ENCODE data around the gene PAQR8. TPM values are rescaled to one million over a fixed set of nuclear protein-coding genes. Genes with fewer than 3 reads are reported as not detected.
A peak's percentile ranks its signal among the peaks of the same experiment; 100 is the strongest.

PAQR8 gene
- total RNA-seq, result 10 to 100 TPM; 12.6 to 33.2 (median 22.3) TPM

GRCh38 chr6:52361945-52362442 is at the start of gene PAQR8:
PAQR8 (plus strand) TSS chr6:52362151; CDS start chr6:52403214, 41,063 bp downstream.
- Histone ChIP-seq H3K4me1 (peaks cover 0 to 54% (median 15%) of the 10 kb centered on the region in 4 donors), H3K36me3 (no peaks in the 10 kb centered on the region), H3K27me3 (no peaks in the 10 kb centered on the region), H3K27ac (peak within 1 kb of the TSS; percentile 67 to 93 (median 92)), H3K4me3 (peak within 1 kb of the TSS; percentile 73 to 88 (median 86)), H3K9me3 (no peaks in the 10 kb centered on the region)
- DNase-seq (ENCODE audit: low spot score in 2 of 2), result peak; percentile 33 to 38
- peak in 1 of 2 donors; percentile 72 for TF ChIP-seq EP300 (IDR thresholded peaks at IDR 0.05)
- TF ChIP-seq, protein P1, sequence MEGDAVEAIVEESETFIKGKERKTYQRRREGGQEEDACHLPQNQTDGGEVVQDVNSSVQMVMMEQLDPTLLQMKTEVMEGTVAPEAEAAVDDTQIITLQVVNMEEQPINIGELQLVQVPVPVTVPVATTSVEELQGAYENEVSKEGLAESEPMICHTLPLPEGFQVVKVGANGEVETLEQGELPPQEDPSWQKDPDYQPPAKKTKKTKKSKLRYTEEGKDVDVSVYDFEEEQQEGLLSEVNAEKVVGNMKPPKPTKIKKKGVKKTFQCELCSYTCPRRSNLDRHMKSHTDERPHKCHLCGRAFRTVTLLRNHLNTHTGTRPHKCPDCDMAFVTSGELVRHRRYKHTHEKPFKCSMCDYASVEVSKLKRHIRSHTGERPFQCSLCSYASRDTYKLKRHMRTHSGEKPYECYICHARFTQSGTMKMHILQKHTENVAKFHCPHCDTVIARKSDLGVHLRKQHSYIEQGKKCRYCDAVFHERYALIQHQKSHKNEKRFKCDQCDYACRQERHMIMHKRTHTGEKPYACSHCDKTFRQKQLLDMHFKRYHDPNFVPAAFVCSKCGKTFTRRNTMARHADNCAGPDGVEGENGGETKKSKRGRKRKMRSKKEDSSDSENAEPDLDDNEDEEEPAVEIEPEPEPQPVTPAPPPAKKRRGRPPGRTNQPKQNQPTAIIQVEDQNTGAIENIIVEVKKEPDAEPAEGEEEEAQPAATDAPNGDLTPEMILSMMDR (IDR thresholded peaks at IDR 0.05), result peak in 2 of 5 experiments; percentile 31 to 32
- peak; percentile 71 to 87 for TF ChIP-seq POLR2A (IDR thresholded peaks at IDR 0.05)
- 0% methylated on average over 7 to 12 of the region's 69 CpGs for whole genome bisulfite sequencing, 2 donors

DNA sequence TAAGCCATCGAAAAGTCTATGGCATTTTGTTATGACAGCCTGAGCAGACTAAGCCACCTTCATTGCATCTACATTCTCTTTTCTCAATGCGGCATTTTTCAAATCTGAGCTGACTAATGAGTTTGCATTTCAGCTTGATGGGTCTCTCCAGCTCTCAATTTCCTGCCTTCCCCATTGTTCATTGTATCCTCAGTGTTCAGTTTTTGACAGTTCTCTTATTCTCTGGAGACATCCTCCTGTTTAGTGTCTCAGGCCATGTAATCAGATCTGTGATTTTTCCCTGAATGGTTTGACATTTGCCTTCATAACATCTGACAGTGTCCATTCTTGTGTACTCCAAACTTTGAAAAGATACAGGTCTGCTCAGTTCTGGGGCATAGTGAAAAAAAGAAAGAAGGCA is 49.5 kb upstream of the PAQR8 start:
- H3K4me1 ChIP-seq, result peaks cover 0 to 30% (median 4%) of the 10 kb centered on the region in 4 donors
- DNase-seq (ENCODE audit: low spot score in 2 of 2), result no peak
- no peak overlapping the region for H3K4me3 ChIP-seq
- no peak for TF ChIP-seq POLR2A (IDR thresholded peaks at IDR 0.05)
- TF ChIP-seq, protein P1 (IDR thresholded peaks at IDR 0.05), result no peak
- no peak for TF ChIP-seq EP300 (IDR thresholded peaks at IDR 0.05)
- WGBS, 2 donors, result 53 to 60% methylated on average over 2 of the region's 2 CpGs
- no peaks in the 10 kb centered on the region for H3K9me3 ChIP-seq
- peak overlapping the region in 2 of 4 donors; percentile 38 to 47 for H3K27ac ChIP-seq
- no peaks in the 10 kb centered on the region for H3K27me3 ChIP-seq
- H3K36me3 ChIP-seq, result no peaks in the 10 kb centered on the region

DNA sequence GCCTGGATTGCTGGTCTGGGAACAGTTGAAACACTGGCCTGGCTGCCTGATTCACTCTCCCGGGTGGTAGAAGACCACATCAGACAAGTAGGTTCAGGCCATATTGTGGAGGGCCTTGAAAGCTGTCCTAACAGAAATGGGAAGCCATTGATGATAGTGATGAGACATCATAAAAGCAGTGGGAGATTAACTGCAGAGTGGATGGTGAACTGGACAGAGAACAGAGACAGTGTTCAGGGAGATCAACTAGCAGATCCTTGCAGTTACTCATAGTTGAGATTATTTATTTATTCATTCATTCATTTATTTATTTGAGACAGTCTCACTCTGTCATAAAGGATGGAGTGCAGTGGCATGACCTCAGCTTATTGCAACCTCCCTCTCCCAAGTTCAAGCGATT is 47.2 kb upstream of the PAQR8 start:
- WGBS, 2 donors, result 87% methylated on average over 2 of the region's 2 CpGs
- no peak for DNase-seq (ENCODE audit: low spot score in 2 of 2)
- TF ChIP-seq POLR2A (IDR thresholded peaks at IDR 0.05) (no peak), EP300 (IDR thresholded peaks at IDR 0.05) (no peak)
- TF ChIP-seq, protein P1 (IDR thresholded peaks at IDR 0.05), result no peak
- H3K27me3 ChIP-seq, result no peaks in the 10 kb centered on the region
- no peaks in the 10 kb centered on the region for H3K9me3 ChIP-seq
- H3K36me3 ChIP-seq, result no peaks in the 10 kb centered on the region
- no peak overlapping the region for H3K27ac ChIP-seq
- no peak overlapping the region for H3K4me3 ChIP-seq
- H3K4me1 ChIP-seq, result peaks cover 0 to 40% (median 4%) of the 10 kb centered on the region in 4 donors

- H3K27ac ChIP-seq, result no peak overlapping the region
- H3K9me3 ChIP-seq, result no peaks in the 10 kb centered on the region
- H3K4me1 ChIP-seq, result peaks cover 0 to 30% (median 4%) of the 10 kb centered on the region in 4 donors
- TF ChIP-seq, protein P1 (IDR thresholded peaks at IDR 0.05), result no peak
- TF ChIP-seq POLR2A (IDR thresholded peaks at IDR 0.05), result no peak
- TF ChIP-seq EP300 (IDR thresholded peaks at IDR 0.05), result no peak
- H3K36me3 ChIP-seq, result no peaks in the 10 kb centered on the region
- 52 to 84% methylated on average over 1 of the region's 1 CpG for WGBS, 2 donors
- no peak for DNase-seq (ENCODE audit: low spot score in 2 of 2)
- no peaks in the 10 kb centered on the region for H3K27me3 ChIP-seq
- H3K4me3 ChIP-seq, result no peak overlapping the region
Observed at GRCh38 chr6:52317211-52317610, 44.7 kb upstream of the PAQR8 start.

- H3K9me3 ChIP-seq, result no peaks in the 10 kb centered on the region
- H3K27me3 ChIP-seq, result no peaks in the 10 kb centered on the region
- WGBS, 2 donors, result 57 to 61% methylated on average over 4 of the region's 4 CpGs
- no peak overlapping the region for H3K4me3 ChIP-seq
- no peaks in the 10 kb centered on the region for H3K36me3 ChIP-seq
- TF ChIP-seq POLR2A (IDR thresholded peaks at IDR 0.05) (no peak), EP300 (IDR thresholded peaks at IDR 0.05) (no peak)
- TF ChIP-seq, protein P1 (IDR thresholded peaks at IDR 0.05), result no peak
- H3K27ac ChIP-seq, result peak overlapping the region in 1 of 4 donors; percentile 7
- peaks cover 0 to 26% (median 4%) of the 10 kb centered on the region in 4 donors for H3K4me1 ChIP-seq
- no peak for DNase-seq (ENCODE audit: low spot score in 2 of 2)
Observed at GRCh38 chr6:52317841-52318581, 43.9 kb upstream of the PAQR8 start.
